COLO668 (cell line): Measurements from ENCODE around the gene DAB1.
A peak's percentile ranks its signal among the peaks of the same experiment; 100 is the strongest.

ENCODE experiments used
- DNase-seq: peaks from one replicate; lab custom pipeline; 2025; ENCODE audit not compliant: unreplicated experiment; lab: John Stamatoyannopoulos, UW

DAB1 gene

DNA sequence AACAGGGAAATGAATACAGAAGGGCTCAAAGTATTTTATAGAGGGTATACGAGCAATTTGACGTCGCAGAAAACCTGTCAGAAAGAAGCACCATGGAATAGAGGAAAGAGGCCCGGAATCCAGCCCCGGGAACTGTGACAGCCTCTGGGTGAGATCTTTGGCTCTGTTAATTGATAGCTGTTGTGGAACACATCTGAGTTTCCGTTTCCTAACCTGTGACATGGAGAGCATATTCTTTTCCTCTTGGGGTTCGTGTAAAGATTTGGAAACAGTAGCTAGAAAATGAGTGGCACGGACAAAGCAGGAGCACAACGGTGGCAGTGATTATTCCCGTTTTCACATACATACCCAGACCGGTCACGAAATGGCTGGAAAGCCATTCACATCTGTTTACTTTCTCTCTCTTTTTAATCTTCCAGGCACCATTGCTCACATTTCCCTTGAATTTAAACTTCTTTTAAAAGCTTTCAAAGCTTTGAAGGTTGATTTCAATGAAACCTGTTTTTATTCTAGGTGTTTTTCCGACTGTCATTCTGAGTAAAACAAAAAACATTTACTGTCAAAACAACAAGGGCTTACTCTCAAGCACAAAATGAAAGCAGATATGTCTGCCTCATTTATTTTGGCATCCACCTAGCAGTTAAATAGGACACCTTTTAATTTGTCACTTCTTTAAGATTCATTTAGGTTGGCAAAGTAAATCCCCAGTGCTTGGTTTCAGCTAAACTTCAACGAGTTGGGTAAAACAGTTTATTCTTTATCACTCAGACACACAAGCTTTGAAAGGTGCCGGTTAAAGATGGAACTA is 431.3 kb downstream of the DAB1 start:
- no peak for DNase-seq

DNA sequence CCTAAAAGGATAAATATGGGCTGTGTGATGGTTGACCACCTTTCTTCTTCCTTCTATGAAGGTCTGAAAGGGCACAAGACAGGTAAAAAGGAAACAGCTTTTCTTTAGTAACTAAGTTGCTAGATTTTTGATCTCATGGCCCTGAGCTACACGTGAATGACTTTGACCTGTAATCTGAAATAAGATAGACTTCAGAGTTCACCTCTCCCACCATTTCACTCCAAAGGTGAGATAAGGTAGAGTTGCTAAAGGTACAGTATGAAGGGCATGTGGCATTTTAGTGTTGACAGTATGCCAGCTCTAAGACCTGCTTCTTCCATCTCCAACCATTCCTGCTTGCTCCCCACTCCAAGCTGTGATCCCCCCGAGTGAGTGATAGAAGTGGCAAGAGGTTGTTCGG is 432.3 kb downstream of the DAB1 start:
- DNase-seq, result no peak

DNA sequence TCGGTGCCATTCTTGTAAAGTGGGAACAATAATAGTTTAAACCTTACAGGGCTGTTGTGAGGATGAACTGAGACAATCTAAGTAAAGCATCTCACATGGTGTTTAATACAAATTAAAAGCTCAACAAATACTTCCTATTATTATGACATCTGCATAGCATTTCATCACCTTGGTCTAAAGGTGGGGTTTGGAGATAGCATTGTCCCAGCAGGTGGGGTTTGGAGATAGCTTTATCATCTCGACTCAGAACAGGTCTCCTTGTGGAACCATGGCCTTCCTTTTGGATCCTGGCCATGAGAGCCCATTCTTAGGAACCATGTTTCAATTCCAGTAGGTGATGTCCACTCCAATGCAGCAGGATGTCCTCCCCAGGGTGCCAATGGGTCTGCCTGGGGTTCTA is 437.5 kb downstream of the DAB1 start:
- DNase-seq, result no peak

DNA sequence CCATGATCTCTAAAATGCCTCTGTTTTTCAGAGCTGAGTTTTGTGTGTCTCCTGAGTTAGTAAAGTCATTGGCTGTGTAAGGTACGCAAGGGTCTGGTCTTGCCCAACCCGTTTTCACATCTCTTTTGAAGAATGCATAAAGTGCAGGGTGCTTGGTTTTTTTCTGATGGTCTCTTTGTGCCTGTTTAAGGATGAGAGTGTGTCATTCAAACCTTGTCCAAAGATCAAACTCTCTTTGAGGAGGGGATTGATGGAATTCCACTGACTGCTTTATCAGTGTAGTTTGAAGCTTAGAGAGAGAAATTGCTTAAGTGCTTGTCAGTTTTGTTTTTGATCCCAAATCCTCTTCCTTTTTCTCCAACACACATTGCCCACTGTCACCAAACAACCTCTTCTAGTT is 438.0 kb downstream of the DAB1 start:
- no peak for DNase-seq

DNA sequence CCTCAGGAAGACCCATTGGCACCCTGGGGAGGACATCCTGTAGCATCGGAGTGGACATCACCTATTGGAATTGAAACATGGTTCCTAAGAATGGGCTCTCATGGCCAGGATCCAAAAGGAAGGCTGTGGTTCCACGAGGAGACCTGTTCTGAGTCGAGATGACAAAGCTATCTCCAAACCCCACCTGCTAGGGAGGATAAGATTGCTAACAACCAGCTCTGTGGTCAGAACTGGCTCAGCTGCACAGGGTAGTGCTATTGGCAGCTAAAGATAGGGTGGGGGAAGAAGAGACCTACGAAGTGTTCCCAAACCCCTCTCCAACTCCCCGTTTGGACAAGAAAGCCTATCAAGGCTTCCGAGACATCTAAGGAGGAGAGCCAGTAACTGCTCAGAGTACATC is 440.4 kb downstream of the DAB1 start:
- no peak for DNase-seq

DNA sequence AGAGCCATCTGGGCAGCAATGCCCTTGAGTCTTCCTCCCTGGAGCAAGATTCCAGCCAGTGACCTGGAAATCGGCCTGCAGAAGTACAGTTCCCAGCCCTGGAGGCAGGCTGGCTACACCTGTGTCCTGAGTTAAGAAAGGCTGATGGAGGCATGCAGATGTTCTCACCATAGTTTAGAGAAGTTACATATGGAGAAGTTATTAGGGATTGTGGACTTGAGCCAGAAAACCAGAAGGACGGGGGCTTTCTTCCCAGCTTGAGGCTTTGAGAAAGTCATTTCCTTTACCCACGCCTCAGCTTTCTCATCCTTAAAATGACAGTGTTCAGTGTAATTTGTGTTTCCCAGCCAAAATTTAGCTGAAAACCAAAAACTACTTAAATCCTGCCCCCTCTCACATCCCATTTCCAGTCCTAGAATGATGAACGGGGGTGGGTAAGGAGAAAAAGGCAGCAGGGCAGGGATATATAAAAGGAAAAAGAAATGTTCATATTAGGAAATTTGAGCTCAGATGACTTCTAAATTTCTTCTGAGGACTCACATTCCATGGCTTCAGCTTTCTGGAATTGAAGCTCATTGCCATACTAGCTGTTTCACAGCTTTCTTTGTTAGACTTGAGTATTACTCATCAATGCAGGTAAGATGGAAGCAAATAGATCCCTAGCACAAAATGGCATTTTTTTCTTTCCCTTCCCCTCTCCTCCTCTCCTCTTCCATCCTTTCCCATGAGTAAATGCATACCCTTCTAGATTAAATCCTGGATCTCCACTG is 443.7 kb downstream of the DAB1 start:
- DNase-seq, result no peak

DNA sequence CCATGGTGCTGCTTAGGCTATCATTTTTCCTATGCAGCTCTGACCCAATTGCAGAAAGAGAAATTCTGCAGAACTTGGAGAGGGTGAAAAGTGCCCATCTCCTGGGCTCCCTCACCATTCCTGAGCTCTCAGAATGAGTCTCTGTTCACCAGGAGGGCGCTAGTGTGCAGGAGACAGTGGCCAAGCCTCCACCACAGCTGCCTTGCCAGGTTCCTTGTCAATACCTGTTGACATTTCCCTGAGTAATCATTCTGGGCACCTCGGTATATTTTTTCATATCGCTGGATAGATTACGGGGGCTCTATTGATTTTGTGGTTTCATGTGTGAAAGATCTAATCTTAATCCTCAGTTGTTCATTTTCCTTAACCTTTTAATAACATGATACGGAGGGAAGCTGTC is 445.0 kb downstream of the DAB1 start:
- DNase-seq, result no peak

DNA sequence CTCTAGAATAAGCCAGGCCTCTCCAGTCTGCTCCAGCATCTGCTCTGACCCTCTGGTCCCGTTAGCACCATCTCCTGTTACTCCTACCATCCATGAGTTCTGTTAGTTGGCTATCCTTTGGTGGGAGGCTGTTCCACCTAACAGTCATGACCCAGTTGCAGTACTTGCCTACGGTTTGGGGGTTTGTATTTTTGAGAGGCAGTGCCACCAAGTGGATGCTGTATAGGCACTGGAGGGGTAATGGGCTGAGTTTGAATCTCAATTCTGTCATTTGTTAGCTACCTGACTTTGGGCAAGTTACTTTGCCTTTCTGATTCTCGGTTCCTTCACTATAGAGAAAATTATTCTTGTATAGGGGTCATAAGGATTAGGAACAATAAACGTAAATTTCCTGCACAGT is 445.9 kb downstream of the DAB1 start:
- no peak for DNase-seq

DNA sequence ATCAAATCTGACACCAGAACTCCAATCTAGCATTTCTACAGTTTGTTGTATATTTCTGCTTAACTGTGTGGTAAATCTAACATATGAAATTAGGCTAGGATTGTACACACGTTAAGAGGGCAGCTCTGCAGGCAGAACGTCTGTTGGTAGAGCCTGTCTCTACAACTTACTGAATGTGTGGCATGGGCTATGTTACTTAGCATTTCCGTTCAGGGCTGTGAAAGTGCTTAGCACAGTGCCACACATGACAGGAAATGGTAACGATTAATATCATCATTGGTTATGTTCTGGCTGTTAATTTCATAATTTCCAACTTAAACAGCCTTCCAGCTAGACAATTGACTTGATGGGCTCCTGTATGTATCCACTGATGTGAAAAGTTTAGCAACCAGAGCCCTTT is 448.4 kb downstream of the DAB1 start:
- no peak for DNase-seq

DNA sequence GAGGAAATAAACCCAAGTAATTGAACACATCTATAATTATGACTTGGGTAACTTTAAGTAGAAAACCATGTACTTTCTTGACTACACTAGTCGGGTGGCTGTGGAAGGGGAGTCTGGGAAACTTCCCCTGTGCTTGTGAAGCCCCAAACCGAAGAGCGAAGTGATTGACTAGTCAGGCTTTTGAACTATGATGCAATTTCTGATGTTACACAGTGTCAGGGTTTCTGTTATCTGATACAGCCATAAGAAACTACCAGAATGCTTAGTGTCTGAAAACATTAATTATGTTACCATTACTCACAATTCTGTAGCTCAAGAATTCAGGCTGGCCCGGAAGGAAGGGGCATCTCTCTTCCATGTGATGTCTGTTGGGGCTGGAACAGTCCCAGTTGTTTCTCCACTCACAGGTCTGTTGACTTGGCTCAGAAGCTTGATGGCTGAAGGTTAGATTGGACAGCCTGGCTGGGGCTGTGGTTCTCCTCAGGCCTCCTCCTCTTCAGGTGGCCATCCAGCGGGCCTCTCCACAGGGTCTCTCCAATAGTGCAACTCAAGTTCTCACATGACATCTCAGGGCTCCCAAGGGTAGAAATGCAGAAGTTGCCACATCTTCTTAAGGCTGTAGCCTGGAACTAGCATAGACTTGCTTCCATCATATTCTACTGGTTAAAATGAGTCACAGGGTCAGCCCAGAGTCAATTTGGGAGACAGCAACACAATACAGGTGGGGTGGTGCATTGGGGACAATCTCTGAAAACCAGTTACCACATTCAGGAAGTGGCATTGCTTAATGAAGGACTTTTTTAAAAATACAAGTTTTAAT is 449.7 kb downstream of the DAB1 start:
- DNase-seq, result no peak

DNA sequence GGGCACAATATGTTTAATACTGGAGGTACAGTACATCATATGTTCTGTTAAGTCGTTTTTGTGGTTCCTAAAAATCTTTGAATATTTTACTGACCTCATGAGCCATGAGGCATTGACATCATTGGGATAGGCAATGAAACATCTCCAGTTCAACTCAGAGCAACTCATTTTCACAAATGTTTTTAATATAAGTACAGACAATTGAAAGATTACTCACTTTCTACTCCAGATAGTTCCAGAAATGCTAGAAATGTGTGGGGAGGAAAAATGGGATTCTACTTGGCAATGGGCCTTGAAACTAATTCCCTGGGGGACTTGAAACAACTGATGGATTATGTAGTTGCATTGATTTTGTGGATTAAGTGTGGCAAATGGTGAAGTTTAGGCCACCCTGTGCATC is 450.9 kb downstream of the DAB1 start:
- no peak for DNase-seq

DNA sequence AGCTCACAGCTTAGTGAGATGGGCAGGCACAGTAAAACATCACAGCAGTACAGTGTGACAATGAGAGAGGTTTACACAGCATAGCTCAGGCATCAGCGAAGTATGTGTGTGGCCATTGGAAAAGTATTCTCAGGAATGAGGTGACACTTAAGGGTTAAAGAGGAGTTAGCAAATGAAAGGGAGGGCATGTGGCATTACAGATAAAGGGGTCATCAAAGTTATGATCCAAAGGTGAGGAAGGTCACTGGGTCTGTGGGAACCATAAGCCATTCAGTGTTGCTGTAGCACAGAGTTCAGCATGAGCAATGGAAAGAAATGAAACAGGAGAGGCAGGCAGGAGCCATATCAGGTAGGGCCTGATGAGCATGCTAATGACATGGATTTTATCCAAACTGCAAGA is 453.6 kb downstream of the DAB1 start:
- DNase-seq, result no peak

DNA sequence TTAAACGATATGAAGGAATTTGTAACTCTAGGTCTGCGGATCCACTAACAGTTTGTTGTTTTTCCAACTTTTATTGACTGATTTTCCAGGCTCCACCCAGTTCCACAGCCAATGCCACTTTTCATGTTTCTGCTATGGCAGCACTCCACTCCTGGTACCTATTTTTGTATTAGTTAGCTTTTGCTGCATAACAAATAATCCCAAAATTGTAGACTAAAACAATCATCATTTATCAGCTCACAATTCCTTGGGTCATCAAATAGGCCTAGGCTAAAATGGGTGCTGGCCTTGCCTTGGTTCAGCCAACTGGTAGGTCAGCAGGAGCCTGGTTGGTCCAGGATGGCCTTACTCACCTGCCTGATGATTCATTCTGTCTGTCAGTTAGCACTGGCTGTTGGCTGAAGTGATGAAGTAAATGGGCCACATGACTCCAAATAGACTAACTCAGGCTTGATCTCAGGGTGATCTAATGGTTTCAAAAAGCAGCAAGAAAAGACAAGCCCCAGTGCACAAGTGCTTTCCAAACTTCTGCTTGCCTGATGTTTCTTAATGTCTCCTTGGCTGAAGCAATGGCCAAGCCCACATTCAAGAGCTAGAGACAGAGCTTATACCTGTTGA is 454.9 kb downstream of the DAB1 start:
- no peak for DNase-seq

DNA sequence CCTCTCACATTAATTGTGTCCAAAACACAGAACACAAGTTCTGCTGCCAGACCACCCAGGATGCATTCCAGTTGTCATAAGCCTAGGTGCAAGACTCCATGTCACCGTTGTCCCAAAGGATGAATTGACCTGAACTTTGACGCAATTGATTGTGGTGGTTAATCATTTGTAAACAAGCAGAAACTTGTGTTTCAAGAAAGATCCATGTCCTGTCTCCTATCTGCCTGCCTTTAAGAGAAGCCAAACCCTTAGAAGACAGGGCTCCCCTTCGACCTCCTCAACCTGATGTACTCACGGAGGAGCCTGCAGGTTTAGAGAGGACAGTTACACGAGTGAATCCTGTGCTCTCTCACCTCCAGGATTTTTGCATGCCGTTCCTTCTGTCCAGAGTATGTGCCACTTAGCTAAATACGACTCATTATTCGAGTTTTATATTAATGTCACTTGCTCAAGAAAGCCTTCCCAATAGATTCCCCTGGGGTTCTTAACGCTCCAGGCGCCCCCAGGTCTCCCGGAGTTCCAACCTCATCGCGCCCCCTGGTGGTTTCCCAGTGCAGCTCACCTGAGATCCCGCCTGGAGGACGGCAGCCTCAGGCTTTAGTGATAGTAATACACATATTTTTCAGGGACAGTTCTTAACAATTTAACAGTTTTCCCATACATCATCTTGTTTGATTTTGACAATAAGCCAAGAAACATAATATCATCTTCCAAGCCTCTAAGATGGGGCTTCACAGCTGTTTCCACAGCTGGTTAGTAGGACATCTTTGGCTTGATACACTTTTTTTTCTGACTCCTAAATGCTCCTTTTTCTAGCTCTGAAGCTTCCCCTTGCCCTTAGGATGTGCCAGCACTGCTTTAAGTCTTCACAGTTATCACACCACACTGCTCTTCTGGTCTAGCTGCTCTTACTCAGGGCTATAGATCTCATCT is 455.7 kb downstream of the DAB1 start:
- DNase-seq, result peak; percentile 47

DNA sequence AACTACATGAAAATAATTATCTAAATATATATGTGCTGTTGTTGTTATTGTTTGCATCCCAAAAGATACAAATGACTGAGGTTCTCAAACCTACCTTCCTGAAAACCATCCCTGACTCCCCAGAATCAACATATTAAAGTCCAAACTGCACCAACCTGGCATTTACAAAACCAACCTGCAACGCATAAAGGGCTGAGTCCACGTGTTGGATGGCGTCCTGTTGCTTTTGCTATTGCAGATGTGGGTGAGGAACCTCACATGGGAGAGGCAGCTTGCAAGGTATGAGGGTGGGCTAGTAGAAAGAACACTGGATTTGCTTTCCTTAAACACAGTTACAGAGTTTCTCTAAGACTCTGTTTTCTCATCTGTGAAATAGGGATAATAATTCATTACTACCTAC is 456.5 kb downstream of the DAB1 start:
- DNase-seq, result no peak

DNA sequence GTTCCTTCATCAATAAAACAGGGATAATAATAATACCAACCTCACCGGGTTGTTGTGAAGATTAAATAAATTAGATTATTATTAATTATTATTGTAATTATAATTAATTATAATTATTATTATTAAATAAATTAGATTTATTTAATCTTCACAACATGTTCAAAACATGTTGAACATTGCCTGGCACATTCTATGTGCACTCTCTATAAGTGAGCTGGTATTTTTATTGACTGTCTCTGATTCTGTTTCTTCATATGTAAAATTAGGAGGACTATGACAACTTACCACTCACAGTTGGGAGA is 457.2 kb downstream of the DAB1 start:
- DNase-seq, result no peak

DNA sequence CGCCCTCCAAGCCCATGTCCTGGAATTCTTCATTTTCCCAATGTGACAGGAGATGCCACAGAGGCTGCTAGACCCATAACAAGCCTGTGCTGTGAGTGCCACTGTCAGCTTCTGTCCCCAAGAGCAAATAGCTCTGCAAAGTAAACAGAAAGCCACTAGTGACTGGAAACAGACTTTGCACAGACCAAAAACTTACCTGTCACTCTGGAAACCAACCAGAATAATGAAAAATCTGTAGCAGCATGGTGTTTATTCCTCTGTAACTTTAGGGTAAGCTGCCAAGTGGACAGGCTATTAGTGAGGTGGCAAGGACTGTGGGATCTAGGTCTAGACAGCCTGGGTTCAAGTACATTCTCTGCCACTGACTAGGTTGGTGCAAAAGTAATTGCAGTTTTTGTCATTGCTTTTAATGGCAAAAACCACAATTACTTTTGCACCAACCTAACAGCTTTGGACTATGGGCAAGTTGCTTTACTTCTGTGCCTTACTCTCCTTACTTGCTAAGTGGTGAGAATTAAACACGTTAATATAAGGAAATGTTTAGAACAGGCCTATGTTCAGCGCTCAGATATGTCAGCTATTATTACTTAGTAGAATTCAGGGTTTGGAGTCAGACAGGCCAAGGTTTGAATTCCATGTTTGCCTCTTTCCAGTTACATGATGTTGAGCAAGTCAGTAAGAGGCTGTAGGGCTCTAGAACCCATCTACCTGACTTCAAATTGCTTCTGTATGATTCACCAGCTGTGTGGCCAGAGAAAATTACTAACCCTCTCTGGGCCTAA is 457.8 kb downstream of the DAB1 start, which contains the start of gene C8B:
Gene C8B (minus strand): TSS at position 100 of the 782 bp plus-strand sequence. CDS start 67 bp downstream, at position 33.
- no peak for DNase-seq

DNA sequence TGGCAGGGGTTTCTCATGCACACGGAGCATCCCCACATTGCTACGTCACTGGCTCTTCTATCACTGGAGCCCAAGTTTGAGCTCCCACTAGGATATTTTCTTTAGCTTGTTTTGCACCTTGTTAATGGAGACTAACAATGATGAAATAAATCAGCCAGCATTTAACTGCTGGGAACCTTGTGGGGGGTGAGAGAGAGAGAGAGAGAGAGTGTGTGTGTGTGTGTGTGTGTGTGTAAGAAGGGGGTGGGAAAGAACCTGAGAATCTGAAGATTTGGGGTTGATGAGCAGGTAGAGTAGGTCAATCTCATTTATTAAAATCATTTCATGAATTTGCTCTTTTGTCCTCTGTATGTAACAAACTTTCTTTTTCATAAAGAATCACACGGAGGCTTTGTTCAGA is 458.7 kb downstream of the DAB1 start:
- no peak for DNase-seq

DNA sequence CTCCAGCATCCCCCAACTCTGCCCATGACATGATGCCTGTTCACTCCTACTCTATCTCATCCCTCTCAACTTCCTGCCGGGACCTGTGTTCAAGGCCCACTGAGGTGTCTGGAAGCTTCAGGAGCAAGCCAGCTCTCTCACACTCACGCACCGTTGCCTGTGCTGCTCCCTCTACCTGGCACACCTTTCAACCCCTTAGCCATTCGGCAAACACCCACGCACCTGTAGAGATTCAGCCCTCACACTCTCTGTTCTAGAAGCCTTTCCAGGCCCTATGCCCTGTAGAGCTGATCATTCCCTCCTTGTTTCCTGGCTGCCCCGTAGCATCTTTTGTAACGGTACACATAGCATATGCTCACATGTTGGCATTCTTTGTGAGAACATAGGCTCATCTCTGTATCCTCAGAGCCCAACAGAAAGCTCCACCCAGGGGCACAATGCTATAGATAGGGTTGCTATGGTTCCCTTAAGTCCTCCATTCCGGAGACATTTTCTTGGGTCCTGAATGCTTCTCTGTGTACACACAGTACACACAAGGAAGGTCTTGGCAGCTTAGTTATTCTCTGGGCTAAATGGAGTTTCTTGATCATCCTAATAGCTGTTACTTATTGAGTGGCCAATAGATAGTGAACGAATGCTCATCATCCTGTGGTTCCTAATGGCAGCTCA is 459.4 kb downstream of the DAB1 start:
- no peak for DNase-seq
